GM18873 (cell line): Measurements from ENCODE around the gene FCRL1.

Experiments
- ATAC-seq: cut with Tn5 transposase; IDR thresholded peaks from one replicate; pipeline ENCODE4 v1.9.1; 2021; ENCODE audit warnings: mild to moderate bottlenecking, moderate library complexity, moderate number of reproducible peaks; ENCODE audit not compliant: unreplicated experiment, low FRiP score

FCRL1 gene

GRCh38 chr1:157819896-157820295, at the start of gene FCRL1:
TSS of gene FCRL1 (minus strand) at chr1:157820120. CDS start at chr1:157820037, 83 bp downstream.
- no peak for ATAC-seq

- ATAC-seq: no peak
Observed at GRCh38 chr1:157868654-157869053, 48.7 kb upstream of the FCRL1 start.

- ATAC-seq: no peak
Observed at GRCh38 chr1:157862114-157863070, 42.5 kb upstream of the FCRL1 start.

- no peak for ATAC-seq
Observed at GRCh38 chr1:157856538-157856937, 36.6 kb upstream of the FCRL1 start.

- ATAC-seq: no peak
Observed at GRCh38 chr1:157852476-157852875, 32.6 kb upstream of the FCRL1 start.

DNA sequence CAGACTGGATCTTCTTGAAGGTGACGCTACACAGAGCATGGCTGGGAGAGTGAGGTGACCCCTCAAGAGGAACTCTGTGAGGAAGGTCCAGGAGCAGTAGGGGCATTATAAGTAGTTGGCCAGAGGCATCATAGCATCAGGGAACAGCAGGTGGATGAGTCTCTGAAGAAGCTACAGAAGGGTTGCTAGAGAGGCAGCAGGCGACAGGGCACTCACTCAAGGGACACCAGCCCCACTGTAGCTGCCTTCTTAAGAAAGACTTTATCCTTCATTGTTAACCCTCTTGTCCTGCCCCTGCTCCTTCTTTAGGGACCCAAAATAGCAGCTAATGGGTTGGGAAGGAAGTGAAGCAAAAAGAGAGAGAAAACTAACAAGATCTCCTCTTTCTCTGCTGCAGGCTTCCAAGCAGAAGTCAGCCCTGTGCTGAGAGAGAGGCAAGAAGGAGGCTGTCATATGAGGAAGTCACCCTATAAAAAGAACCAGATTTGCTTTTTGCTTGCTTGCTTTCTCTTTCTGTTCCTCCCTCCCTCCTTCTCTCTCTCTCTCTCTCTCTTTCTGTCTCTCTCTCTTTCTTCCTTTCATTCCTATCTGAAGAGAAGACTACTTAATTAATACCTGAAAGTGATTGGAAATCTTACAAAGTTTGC, 29.4 kb upstream of the FCRL1 start:
- ATAC-seq: no peak

DNA sequence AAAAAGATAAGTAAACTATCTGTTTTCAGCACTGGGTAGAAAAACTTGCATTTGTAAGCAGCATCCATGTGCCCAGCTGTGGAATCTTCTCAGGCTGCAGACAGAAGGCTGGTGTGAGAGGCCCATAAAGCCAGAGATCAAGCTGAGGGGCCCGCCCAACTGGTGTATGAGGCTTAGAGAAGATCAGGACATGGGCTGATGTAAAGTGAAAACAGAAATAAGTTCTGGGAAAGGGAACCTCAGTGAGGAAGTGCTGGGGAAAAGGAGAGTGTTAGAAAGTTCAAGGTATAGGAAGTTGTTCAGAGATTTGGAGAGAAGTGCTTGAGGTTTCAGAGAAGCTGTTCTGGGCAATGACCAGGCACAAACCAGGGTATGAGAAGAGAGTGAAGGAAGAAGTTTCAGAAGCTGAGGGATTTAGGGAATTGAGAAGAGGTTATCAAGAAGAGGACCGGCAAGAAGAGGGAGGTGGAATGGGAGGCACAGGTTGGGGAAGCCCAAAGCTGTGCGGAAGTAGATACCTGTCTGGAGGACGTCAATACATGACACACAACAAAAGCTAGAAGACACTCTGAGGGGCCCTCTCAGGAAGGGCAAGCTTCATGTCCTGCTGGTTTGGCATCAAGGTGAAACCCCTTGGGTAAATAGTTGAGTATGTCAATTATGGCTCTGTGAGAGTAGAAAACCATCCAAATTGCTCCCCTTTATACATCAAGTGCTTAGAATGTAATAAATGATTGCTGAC, 24.3 kb upstream of the FCRL1 start:
- no peak for ATAC-seq

DNA sequence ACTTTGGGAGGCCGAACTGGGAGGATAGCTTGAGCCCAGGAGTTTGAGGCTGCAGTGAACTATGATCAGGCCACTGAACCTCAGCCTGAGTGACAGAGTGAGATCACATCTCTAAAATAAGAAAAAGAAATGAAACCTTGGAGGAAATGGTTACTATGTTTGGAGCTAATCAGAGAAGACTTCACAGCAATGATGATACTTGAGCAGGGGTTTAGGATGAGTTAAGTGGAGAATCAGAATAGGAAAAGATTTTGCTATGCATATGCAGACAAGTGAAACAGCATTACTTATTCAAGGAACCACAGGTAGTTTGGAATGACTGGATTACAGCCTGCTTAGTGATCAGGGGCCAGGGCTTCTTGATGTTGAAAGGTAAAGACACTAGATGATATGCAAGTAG, 23.0 kb upstream of the FCRL1 start:
- ATAC-seq: no peak

GRCh38 chr1:157841708-157842107, 21.8 kb upstream of the FCRL1 start, which contains the start of gene CD5L:
TSS of gene CD5L (minus strand) at chr1:157841808. CDS start at chr1:157841701, 107 bp downstream.
- ATAC-seq: no peak

GRCh38 chr1:157838966-157839365, 19.0 kb upstream of the FCRL1 start:
- no peak for ATAC-seq

GRCh38 chr1:157834430-157834829, 14.5 kb upstream of the FCRL1 start:
- ATAC-seq: no peak

DNA sequence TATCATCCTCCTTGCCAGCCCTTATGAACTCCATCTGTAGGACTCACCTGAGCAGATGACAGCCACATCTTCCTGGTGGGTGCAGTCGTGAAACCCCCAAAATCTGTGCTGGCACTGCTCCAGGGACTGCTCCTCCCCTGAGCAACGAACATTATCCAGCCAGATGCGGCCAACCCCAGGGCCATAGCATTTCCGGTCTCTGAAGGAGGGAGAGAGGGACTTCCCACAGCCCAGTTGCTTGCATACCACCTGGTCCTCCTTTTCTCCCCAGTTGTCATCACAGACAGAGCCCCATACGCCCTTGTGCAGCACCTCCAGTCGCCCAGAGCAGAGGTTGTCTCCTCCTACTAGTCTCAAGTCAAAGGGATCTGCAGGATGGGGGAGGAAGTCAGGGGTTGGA, 13.2 kb upstream of the FCRL1 start:
- ATAC-seq: no peak

DNA sequence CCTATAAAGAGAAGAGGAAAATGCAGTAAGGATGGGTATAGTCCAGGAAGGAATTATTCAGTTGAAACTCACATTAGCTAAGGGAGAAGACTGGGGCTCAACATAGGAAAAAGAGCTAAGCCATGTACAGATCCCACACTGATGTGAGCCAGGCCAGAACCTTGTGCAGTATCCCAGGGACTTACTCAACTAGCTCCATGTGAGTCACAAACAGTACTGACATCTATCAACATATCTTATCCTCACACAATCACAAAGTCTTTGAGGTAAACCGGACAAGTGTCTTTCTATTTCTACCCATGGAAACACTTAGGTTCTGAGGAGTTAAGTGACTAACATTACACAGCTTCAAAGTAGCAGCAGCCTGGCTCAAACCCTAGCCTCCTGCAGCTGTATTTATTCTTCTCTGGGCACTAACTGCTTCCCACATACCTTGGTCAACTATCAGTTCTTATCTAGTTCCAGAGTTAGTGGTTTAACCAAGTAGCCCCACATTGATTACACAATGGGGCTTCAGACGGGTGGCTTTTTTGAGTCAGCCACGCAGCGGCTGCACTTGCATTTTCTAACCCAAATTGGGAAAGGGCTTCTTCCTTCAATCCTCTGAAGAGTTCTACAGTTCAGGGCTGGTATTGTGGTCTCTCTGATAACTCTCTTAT, 12.2 kb upstream of the FCRL1 start:
- no peak for ATAC-seq

DNA sequence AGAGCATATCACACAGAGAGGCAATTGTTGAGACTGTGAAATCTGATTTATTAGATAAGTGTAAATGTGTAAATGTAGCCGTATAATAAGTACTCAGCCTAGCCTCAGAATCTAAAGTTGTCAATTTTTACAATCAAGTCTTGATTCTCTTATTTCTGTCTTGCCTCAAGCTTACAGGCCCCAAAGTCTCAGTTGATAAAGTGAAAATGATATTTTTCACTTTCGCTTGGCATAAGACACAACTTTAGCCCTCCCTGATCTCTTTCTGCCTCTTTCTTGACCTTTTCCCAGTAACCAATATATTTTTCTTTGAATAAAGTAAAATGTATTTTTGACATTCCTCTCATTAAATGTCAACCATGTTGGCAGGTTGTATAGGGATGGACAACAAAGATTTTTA, 11.0 kb upstream of the FCRL1 start:
- no peak for ATAC-seq

- ATAC-seq: no peak
Observed at GRCh38 chr1:157829711-157830110, 9.8 kb upstream of the FCRL1 start.

DNA sequence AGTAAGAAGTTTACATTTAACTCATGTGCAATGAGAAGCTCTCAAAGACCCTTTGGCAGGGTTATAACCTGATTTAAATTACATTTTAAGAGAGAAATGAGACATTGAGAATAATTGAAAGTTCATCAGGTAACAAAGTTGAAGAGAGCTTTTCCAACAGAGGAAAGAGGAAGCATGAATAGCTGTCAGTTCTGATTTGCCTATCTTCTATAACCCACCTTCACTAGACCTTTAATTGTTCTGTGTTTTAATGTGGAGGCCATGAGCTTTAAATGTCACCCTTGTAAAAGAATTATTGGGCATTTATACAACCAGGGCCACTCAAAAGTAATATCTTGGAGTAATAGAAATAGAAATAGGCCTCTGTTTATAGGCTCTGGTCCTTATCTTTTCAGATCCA, 9.3 kb upstream of the FCRL1 start:
- no peak for ATAC-seq

- no peak for ATAC-seq
Observed at GRCh38 chr1:157820299-157820698, 379 bp upstream of the FCRL1 start.

- ATAC-seq: no peak
Observed at GRCh38 chr1:157819215-157819614, 705 bp downstream of the FCRL1 start.

- no peak for ATAC-seq
Observed at GRCh38 chr1:157813269-157813668, 6.7 kb downstream of the FCRL1 start.

DNA sequence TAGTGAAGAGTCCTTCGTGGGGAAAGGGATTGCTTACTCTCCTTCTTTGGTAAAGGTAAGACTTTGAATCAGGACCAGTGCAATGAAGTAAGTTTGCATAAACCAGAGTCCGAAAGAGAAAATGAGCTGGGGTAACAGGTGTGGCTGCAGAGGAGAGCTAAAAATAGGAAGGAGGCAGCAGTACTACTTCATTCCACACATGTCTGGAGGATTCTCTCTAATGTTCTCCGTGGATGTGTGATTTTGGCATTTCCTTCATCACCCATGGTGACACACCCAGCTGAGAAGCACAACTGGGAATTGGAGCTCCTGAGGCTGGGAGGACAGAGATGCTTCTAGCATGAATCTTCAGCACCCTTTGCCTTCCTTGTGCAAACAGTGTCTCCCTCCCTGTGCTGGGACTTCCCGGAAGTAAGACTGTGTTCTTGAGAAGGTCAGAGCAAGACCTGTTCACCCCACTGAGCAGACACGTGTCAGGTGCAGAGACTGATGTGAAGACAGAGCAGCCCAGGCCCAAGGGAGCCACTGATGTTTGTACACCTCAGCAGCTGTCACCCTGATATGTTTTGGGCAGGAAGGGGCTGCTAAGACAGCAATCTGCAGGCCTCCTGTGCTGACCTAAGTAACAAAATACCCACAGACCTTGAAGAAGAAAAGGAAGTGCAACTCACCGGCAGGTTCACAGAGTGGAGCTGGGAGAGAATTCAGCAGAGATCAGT, 13.3 kb downstream of the FCRL1 start:
- peak; percentile 87 for ATAC-seq
